Endodermal cell (in vitro differentiated cells): ENCODE data around the gene BRICD5. TPM values are rescaled to one million over a fixed set of nuclear protein-coding genes. Genes with fewer than 3 reads are reported as not detected.
"Not testable (repeated sequence)": the region's sequence is repeated elsewhere in the genome, so short reads cannot be mapped to it uniquely, and the experiment has no call there.

ENCODE experiments used
- DNase-seq: peaks from one replicate; pipeline ENCODE4 v3.0.0-alpha.2; 2017
- H3K27ac ChIP-seq: 2 replicates; pipeline ENCODE4 v1.5.1; 2013; ENCODE audit warnings: mild to moderate bottlenecking, low read depth, low read length, moderate library complexity
- H3K27me3 ChIP-seq: 2 replicates; pipeline ENCODE4 v1.6.1; 2013; ENCODE audit warnings: mild to moderate bottlenecking, low read length, moderate library complexity; ENCODE audit not compliant: insufficient read depth, control insufficient read depth, poor library complexity, severe bottlenecking
- H3K36me3 ChIP-seq: 2 replicates; pipeline ENCODE4 v1.7.0; 2013; ENCODE audit warnings: mild to moderate bottlenecking, low read length, moderate library complexity; ENCODE audit not compliant: control insufficient read depth, insufficient read depth
- H3K4me1 ChIP-seq: one replicate; pipeline ENCODE4 v1.7.0; 2013; ENCODE audit warnings: low read length; ENCODE audit not compliant: control insufficient read depth, insufficient read depth
- H3K4me3 ChIP-seq: 2 replicates; pipeline ENCODE4 v1.5.1; 2013; ENCODE audit warnings: mild to moderate bottlenecking, low read length, moderate library complexity
- H3K9ac ChIP-seq: 2 replicates; pipeline ENCODE4 v1.6.1; 2013; ENCODE audit warnings: mild to moderate bottlenecking, low read length, moderate library complexity; ENCODE audit not compliant: poor library complexity, severe bottlenecking; ENCODE audit errors: extremely low read depth
- H3K9me3 ChIP-seq: 2 replicates; pipeline ENCODE4 v1.6.1; 2013; ENCODE audit warnings: mild to moderate bottlenecking, low read length, moderate library complexity; ENCODE audit not compliant: control insufficient read depth
- H3K27ac Mint-ChIP-seq: 2 replicates; pipeline ENCODE4 v1.8.0; 2020; ENCODE audit warnings: mixed read lengths
- H3K27me3 Mint-ChIP-seq: 2 replicates; pipeline ENCODE4 v1.8.0; 2021; ENCODE audit warnings: mild to moderate bottlenecking, mixed read lengths; ENCODE audit not compliant: insufficient read depth
- H3K36me3 Mint-ChIP-seq: 2 replicates; pipeline ENCODE4 v1.8.0; 2020; ENCODE audit warnings: low read depth, mixed read lengths
- H3K4me1 Mint-ChIP-seq: 2 replicates; pipeline ENCODE4 v1.8.0; 2020; ENCODE audit warnings: mixed read lengths
- H3K4me3 Mint-ChIP-seq: 2 replicates; pipeline ENCODE4 v1.8.0; 2020; ENCODE audit warnings: mild to moderate bottlenecking, moderate library complexity, mixed read lengths
- H3K9me3 Mint-ChIP-seq: 2 replicates; pipeline ENCODE4 v1.8.0; 2020; ENCODE audit warnings: mild to moderate bottlenecking, mixed read lengths
- WGBS, 2 experiments: methylation state at CpG; one replicate each; pipeline versions ENCODE4 v1.1.5 to v1.1.7; 2013; ENCODE audit warnings: missing lambda C conversion rate in 2 of 2, mixed read lengths in 1 of 2; ENCODE audit not compliant: insufficient coverage in 1 of 2, insufficient read length in 1 of 2; 5-methylcytosine and 5-hydroxymethylcytosine counted together
- long read RNA-seq, 4 experiments: library from polyadenylated mRNA in 2 of 4; library from RNA in 1 of 4; library from capped mRNA in 1 of 4; stranded (forward) in 3 of 4; unstranded in 1 of 4; transcript quantifications; one replicate each; pipeline ENCODE4 v2.0.0, GENCODE V29; 2020 to 2021; ENCODE audit warnings: inconsistent platforms in 1 of 4
- polyA plus RNA-seq, 2 experiments: library from polyadenylated mRNA; stranded (reverse); fragments of 50-300 nt; gene quantifications; one replicate each; pipeline ENCODE4 v1.2.3, GENCODE V29; 2013
- total RNA-seq, 2 donors: library from RNA; stranded (reverse); fragmentation: NEBNext Ultra II Directional in 1 of 2; extraction: Animal tissue kit (Norgen Biotek cat#: 25700) in 1 of 2; gene quantifications; 2 replicates in 1 of 2; 3 replicates in 1 of 2; pipeline ENCODE4 v1.2.1, GENCODE V29; 2021
- TF ChIP-seq, protein P1 (sequence below): fragments of 200-600 bp; sonication (generic); conservative IDR thresholded peaks from 2 replicates; pipeline ENCODE4 v1.5.0; 2021; ENCODE audit warnings: antibody characterized with exemption, mild to moderate bottlenecking

Gene BRICD5
- 10 to 100 TPM in 1 of 2 donors, 1 to 10 TPM in 1; 7.7 to 15.0 TPM for total RNA-seq
- polyA plus RNA-seq (2013, experiment 1 of 2) = 17.3 TPM
- 15.4 TPM for polyA plus RNA-seq (2013, experiment 2 of 2)
- long read RNA-seq, experiment 1, partial matches to known transcripts = 1 of 5 reads
- long read RNA-seq, experiment 1, other reads (novel, unspliced or antisense) = 3 of 5 reads
- long read RNA-seq, experiment 2, partial matches to known transcripts = 2 of 14 reads
- long read RNA-seq, experiment 2, other reads (novel, unspliced or antisense) = 11 of 14 reads
- long read RNA-seq, experiment 3, partial matches to known transcripts = 0 of 3 reads
- long read RNA-seq, experiment 3, other reads (novel, unspliced or antisense) = 1 of 3 reads
- long read RNA-seq, experiment 4 = 0 reads

DNA sequence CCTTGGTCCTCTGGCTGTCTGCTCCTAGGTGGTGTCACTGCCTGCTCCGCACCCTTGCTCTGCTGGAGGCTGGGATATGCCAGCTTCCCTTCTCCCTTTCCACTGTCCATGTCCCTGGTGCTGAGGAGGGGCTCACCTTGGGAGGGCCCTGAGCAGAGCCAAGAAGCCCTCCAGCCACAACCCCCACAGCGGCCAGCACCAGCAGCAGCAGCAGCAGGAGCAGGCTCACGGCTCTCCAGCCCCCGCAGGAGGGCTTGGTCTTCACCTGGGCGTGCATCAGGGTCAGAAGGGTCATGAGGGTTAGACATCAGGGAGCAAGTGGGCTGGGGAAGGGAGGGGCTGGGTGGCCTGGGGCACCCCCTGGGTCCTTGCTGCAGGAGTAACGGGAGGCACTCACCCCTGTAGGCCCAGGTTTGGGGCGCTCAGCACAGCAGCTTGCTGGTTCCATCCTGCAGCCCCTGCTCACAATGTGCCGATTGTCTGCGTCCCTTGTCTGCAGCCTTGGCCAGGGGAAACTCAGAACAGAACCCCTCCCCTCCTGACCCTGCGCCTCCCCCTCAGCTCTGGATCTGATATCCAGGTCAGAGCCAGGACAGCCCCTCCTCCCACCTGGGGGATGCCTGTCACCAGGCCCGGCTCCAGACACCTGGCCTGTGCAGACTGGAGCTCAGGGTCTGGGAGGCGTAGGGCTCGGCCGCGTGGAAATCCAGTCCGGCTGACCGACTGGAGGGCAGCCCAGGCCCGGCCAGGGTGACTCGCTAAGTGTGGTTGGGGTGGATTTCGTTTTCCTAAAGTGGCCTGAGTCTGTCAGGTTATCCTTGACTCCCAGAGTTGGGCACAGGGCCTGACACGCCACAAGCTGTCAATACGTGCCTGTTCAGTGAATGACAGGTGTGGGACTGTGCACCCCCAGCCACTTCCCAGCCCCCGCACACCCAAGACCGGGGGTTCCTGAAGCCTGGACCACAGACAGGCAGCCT lies at the start of gene BRICD5:
TSS of gene BRICD5 (minus strand) at position 478 of the 980 bp plus-strand sequence. CDS start at position 448, 30 bp downstream.
- Mint-ChIP-seq H3K36me3 (peaks cover 34% of the 10 kb centered on the region), H3K27me3 (no peaks in the 10 kb centered on the region), H3K4me3 (no peak within 1 kb of the TSS), H3K4me1 (peaks cover 14% of the 10 kb centered on the region), H3K9me3 (no peaks in the 10 kb centered on the region), H3K27ac (peak within 1 kb of the TSS; percentile 41)
- Histone ChIP-seq H3K4me1 (peaks cover 3% of the 10 kb centered on the region), H3K27me3 (no peaks in the 10 kb centered on the region), H3K9ac (no peak within 1 kb of the TSS), H3K36me3 (peaks cover 32% of the 10 kb centered on the region), H3K4me3 (no peak within 1 kb of the TSS), H3K9me3 (no peaks in the 10 kb centered on the region), H3K27ac (no peak within 1 kb of the TSS)
- peak; percentile 64 for DNase-seq
- TF ChIP-seq, protein P1, sequence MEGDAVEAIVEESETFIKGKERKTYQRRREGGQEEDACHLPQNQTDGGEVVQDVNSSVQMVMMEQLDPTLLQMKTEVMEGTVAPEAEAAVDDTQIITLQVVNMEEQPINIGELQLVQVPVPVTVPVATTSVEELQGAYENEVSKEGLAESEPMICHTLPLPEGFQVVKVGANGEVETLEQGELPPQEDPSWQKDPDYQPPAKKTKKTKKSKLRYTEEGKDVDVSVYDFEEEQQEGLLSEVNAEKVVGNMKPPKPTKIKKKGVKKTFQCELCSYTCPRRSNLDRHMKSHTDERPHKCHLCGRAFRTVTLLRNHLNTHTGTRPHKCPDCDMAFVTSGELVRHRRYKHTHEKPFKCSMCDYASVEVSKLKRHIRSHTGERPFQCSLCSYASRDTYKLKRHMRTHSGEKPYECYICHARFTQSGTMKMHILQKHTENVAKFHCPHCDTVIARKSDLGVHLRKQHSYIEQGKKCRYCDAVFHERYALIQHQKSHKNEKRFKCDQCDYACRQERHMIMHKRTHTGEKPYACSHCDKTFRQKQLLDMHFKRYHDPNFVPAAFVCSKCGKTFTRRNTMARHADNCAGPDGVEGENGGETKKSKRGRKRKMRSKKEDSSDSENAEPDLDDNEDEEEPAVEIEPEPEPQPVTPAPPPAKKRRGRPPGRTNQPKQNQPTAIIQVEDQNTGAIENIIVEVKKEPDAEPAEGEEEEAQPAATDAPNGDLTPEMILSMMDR = no peak
- WGBS, 2 experiments = 87 to 91% methylated on average over 10 to 24 of the region's 24 CpGs

DNA sequence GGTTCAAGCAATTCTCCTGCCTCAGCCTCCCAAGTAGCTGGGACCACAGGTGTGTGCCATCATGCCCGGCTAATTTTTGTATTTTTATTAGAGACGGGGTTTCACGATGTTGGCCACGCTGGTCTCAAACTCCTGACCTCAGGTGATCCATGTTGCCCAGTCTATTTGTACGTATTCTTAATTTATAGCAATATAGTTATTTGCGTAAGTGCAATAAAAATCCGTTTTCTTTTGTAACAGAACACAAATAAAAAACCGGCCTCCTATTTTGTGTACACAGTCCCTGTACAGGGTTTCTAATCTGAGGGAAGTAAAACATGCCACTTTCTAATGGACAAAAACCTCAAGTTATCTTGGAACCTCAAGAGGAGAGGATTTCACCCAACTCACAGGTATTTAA lies 49.6 kb upstream of the BRICD5 start:
- H3K36me3 Mint-ChIP-seq = peaks cover 89% of the 10 kb centered on the region
- no peaks in the 10 kb centered on the region for H3K27me3 Mint-ChIP-seq
- H3K9me3 ChIP-seq = no peaks in the 10 kb centered on the region
- no peak overlapping the region for H3K4me3 ChIP-seq
- no peak overlapping the region for H3K27ac Mint-ChIP-seq
- no peak for DNase-seq
- H3K27me3 ChIP-seq = no peaks in the 10 kb centered on the region
- H3K4me1 Mint-ChIP-seq = peaks cover 7% of the 10 kb centered on the region
- H3K4me1 ChIP-seq = no peaks in the 10 kb centered on the region
- no peak overlapping the region for H3K4me3 Mint-ChIP-seq
- H3K9me3 Mint-ChIP-seq = no peaks in the 10 kb centered on the region
- H3K9ac ChIP-seq = no peak overlapping the region
- no peak overlapping the region for H3K27ac ChIP-seq
- peaks cover 100% of the 10 kb centered on the region for H3K36me3 ChIP-seq
- TF ChIP-seq, protein P1 = no peak
- 97 to 98% methylated on average over 8 of the region's 8 CpGs for WGBS, 2 experiments

DNA sequence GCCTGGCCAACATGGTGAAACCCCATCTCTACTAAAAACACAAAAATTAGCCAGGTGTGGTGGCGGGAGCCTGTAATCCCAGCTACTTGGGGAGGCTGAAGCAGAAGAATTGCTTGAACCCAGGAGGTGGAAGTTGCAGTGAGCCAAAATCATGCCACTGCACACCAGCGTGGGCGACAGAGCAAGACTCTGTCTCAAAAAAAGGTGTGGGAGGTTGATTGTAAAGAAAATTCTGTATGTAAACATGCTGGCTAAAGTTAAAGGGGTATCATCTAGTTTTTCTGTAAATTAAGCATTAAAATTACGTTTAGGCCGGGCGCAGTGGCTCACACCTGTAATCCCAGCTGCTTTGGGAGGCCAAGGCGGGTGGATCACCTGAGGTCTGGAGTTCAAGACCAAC lies 47.9 kb upstream of the BRICD5 start:
- not testable (repeated sequence) for H3K4me1 ChIP-seq, DNase-seq, H3K9me3 Mint-ChIP-seq, H3K9ac ChIP-seq, H3K27me3 ChIP-seq, H3K27ac ChIP-seq, H3K9me3 ChIP-seq, H3K4me3 Mint-ChIP-seq, H3K27ac Mint-ChIP-seq, H3K4me1 Mint-ChIP-seq, H3K27me3 Mint-ChIP-seq, H3K4me3 ChIP-seq
- H3K36me3 ChIP-seq = peaks cover 98% of the 10 kb centered on the region
- 86 to 96% methylated on average over 4 to 7 of the region's 7 CpGs for WGBS, 2 experiments
- H3K36me3 Mint-ChIP-seq = peaks cover 83% of the 10 kb centered on the region
